T-helper 22 cell (primary cell): ENCODE measurements around the gene AJM1.
"Not testable (repeated sequence)": the region's sequence is repeated elsewhere in the genome, so short reads cannot be mapped to it uniquely, and the experiment has no call there.

ENCODE experiments used
- DNase-seq: peaks from one replicate; pipeline ENCODE4 v3.0.0-alpha.2; 2020; ENCODE audit warnings: low read depth

AJM1 gene

GRCh38 chr9:136880651-136881050 is 38.4 kb downstream of the AJM1 start:
- no peak for DNase-seq

GRCh38 chr9:136881691-136882108 is 39.4 kb downstream of the AJM1 start:
- DNase-seq, result no peak

GRCh38 chr9:136882109-136882946 is 40.0 kb downstream of the AJM1 start:
- DNase-seq, result peak; percentile 87

- DNase-seq, result not testable (repeated sequence)
Observed at GRCh38 chr9:136882947-136883283, 40.6 kb downstream of the AJM1 start.

- not testable (repeated sequence) for DNase-seq
Observed at GRCh38 chr9:136883670-136884069, 41.4 kb downstream of the AJM1 start.

GRCh38 chr9:136885950-136886578 is 43.8 kb downstream of the AJM1 start, which contains the start of gene TRAF2:
Gene TRAF2, plus strand, starts transcription at chr9:136886516. Its CDS starts 12,225 bp downstream, at chr9:136898741.
- peak; percentile 96 for DNase-seq

GRCh38 chr9:136886610-136887597 is 44.6 kb downstream of the AJM1 start:
- DNase-seq, result peak; percentile 71

- no peak for DNase-seq
Observed at GRCh38 chr9:136888454-136888853, 46.2 kb downstream of the AJM1 start.

- no peak for DNase-seq
Observed at GRCh38 chr9:136889858-136890257, 47.6 kb downstream of the AJM1 start.

- DNase-seq, result no peak
Observed at GRCh38 chr9:136890661-136891060, 48.4 kb downstream of the AJM1 start.
